HEK293 (cell line): ENCODE measurements around the gene TPSG1.
"Not testable (repeated sequence)": the region's sequence is repeated elsewhere in the genome, so short reads cannot be mapped to it uniquely, and the experiment has no call there.

Experiments
- CTCF ChIA-PET: fragments of 350-600 bp; formaldehyde crosslinking; extraction: SDS; loops from one replicate; lab custom pipeline; 2021; ENCODE audit warnings: antibody characterized with exemption; lab: Yijun Ruan, JAX
- POLR2A ChIA-PET: fragments of 300-600 bp; formaldehyde crosslinking; extraction: SDS; loops from one replicate; lab custom pipeline; 2020; ENCODE audit warnings: antibody characterized with exemption, inconsistent platforms; lab: Yijun Ruan, JAX
- H3K27ac ChIP-seq: fragments of 200-500 bp; sonication (Bioruptor generic); 2 replicates; pipeline ENCODE4 v1.5.1; 2014; ENCODE audit warnings: low read depth, low read length, control low read depth, inconsistent platforms; ENCODE audit errors: extremely low read depth
- H3K36me3 ChIP-seq, 2 experiments: fragments of 200-500 bp in 1 of 2; sonication (Bioruptor generic) in 1 of 2; 1 replicate in 1 of 2; 2 replicates in 1 of 2; pipeline ENCODE4 v1.5.1; 2014 to 2017; ENCODE audit warnings: inconsistent platforms in 2 of 2, low read length in 2 of 2; ENCODE audit not compliant: control insufficient read depth in 2 of 2, insufficient read depth in 1 of 2
- H3K4me1 ChIP-seq: fragments of 200-500 bp; sonication (Bioruptor generic); 2 replicates; pipeline ENCODE4 v1.5.1; 2014; ENCODE audit warnings: mild to moderate bottlenecking, low read length, inconsistent platforms; ENCODE audit not compliant: control insufficient read depth, insufficient read depth
- H3K4me3 ChIP-seq: 2 replicates; pipeline ENCODE4 v1.5.1; 2011; ENCODE audit warnings: low read depth, mild to moderate bottlenecking, control low read depth, low read length, moderate library complexity
- H3K9me3 ChIP-seq: fragments of 200-500 bp; sonication (Bioruptor generic); 2 replicates; pipeline ENCODE4 v1.5.1; 2014; ENCODE audit warnings: low read depth, low read length, inconsistent platforms; ENCODE audit not compliant: control insufficient read depth, insufficient read depth
- KLF10 ChIP-seq: fragments of 450-650 bp; IDR thresholded peaks from 2 replicates; pipeline ENCODE4 v1.5.1; 2018; ENCODE audit warnings: missing biosample characterization, mild to moderate bottlenecking, missing genetic modification characterization
- SP2 ChIP-seq: fragments of 450-650 bp; formaldehyde crosslinking; IDR thresholded peaks from 2 replicates; pipeline ENCODE4 v1.5.1; 2016; ENCODE audit warnings: missing biosample characterization, missing genetic modification characterization
- ZBTB26 ChIP-seq: fragments of 450-650 bp; formaldehyde crosslinking; optimal IDR thresholded peaks from 2 replicates; pipeline ENCODE3; 2016; ENCODE audit warnings: missing biosample characterization, mild to moderate bottlenecking, missing genetic modification characterization
- ZBTB8A ChIP-seq: fragments of 450-650 bp; formaldehyde crosslinking; IDR thresholded peaks from 2 replicates; pipeline ENCODE4 v1.5.1; 2016; ENCODE audit warnings: missing biosample characterization, missing genetic modification characterization
- ZFHX2 ChIP-seq: fragments of 450-650 bp; formaldehyde crosslinking; conservative IDR thresholded peaks from 2 replicates; pipeline ENCODE4 v1.5.1; 2016; ENCODE audit warnings: missing biosample characterization, missing genetic modification characterization
- ZNF169 ChIP-seq: fragments of 450-650 bp; formaldehyde crosslinking; IDR thresholded peaks from 2 replicates; pipeline ENCODE4 v1.5.1; 2016; ENCODE audit warnings: missing biosample characterization, missing genetic modification characterization
- ZNF621 ChIP-seq: fragments of 450-650 bp; formaldehyde crosslinking; IDR thresholded peaks from 2 replicates; pipeline ENCODE4 v1.5.1; 2017; ENCODE audit warnings: missing biosample characterization, missing genetic modification characterization
- ZSCAN4 ChIP-seq: fragments of 450-650 bp; formaldehyde crosslinking; IDR thresholded peaks from 2 replicates; pipeline ENCODE4 v1.5.1; 2017; ENCODE audit warnings: missing biosample characterization, missing genetic modification characterization
- TF ChIP-seq, protein P1 (sequence below): fragments of 450-650 bp; formaldehyde crosslinking; IDR thresholded peaks from 2 replicates; pipeline ENCODE4 v1.5.1; 2016; ENCODE audit warnings: missing biosample characterization, missing genetic modification characterization
- TF ChIP-seq, protein P2 (sequence below): fragments of 450-650 bp; formaldehyde crosslinking; IDR thresholded peaks from 2 replicates; pipeline ENCODE4 v1.5.1; 2016; ENCODE audit warnings: missing biosample characterization, missing genetic modification characterization

The TPSG1 gene

DNA sequence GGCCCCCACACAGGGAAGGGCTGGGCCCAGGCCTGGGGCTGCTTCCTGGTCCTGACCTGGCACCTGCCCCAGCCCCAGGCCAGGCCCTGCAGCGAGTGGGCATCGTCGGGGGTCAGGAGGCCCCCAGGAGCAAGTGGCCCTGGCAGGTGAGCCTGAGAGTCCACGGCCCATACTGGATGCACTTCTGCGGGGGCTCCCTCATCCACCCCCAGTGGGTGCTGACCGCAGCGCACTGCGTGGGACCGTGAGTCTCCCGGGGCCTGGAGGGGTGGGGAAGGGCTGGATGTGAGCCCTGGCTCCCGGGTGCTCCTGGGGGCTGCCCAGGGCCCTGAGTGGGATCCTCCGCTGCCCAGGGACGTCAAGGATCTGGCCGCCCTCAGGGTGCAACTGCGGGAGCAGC lies 16.0 kb upstream of the TPSG1 start:
- CTCF ChIA-PET, H3K27ac ChIP-seq, H3K9me3 ChIP-seq, POLR2A ChIA-PET, H3K4me3 ChIP-seq, H3K4me1 ChIP-seq, H3K36me3 ChIP-seq: not testable (repeated sequence)

- H3K36me3 ChIP-seq, H3K27ac ChIP-seq, H3K4me1 ChIP-seq, CTCF ChIA-PET, H3K9me3 ChIP-seq, H3K4me3 ChIP-seq, POLR2A ChIA-PET: not testable (repeated sequence)
Observed at GRCh38 chr16:1240436-1240835, 15.4 kb upstream of the TPSG1 start, which contains the start of gene TPSAB1. Gene TPSAB1 (plus strand): TSS chr16:1240705. CDS start chr16:1240939, 234 bp downstream.

- POLR2A ChIA-PET, H3K4me1 ChIP-seq, H3K36me3 ChIP-seq, CTCF ChIA-PET, H3K27ac ChIP-seq, H3K4me3 ChIP-seq, H3K9me3 ChIP-seq: not testable (repeated sequence)
Observed at GRCh38 chr16:1239575-1239974, 14.5 kb upstream of the TPSG1 start.

DNA sequence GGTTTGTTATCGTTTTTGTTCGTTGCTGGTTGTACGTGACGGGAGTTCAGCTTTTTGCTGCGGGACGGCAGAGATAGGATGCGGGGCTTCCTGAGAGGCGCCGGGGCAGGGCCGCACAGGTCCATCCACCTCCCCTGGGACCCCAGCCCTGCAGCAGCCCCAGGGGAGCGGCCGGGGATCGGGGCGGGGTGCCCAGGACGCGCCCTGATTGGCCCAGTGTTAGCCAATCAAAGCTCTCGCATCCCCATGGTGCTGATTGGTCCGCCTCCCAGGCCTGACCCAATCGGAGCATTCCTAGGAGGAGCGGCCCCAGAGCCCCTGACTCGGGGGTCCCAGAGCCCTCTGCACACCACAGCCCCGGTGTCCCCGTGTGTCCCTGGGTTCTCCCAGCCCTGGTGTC lies 13.8 kb upstream of the TPSG1 start:
- H3K27ac ChIP-seq, POLR2A ChIA-PET, CTCF ChIA-PET, H3K36me3 ChIP-seq, H3K4me3 ChIP-seq, H3K4me1 ChIP-seq, H3K9me3 ChIP-seq: not testable (repeated sequence)
- TF ChIP-seq KLF10 (tag by site-specific recombination), result peak; percentile 63; the same call in 1 of the 2 replicates
- peak; percentile 18; the same call in 1 of the 2 replicates for TF ChIP-seq SP2

GRCh38 chr16:1237990-1238389 lies 12.9 kb upstream of the TPSG1 start:
- ChIA-PET CTCF (no interaction called here), POLR2A (no interaction called here)
- H3K36me3 ChIP-seq, result no peaks in the 10 kb centered on the region
- peak; percentile 98 for TF ChIP-seq ZSCAN4 (tag by site-specific recombination)
- no peak for TF ChIP-seq ZBTB8A (tag by site-specific recombination)
- peak; percentile 54 for TF ChIP-seq ZBTB26 (tag by site-specific recombination)
- TF ChIP-seq ZNF621 (tag by site-specific recombination), result peak; percentile 83
- peak; percentile 46 for TF ChIP-seq ZFHX2 (tag by site-specific recombination)
- TF ChIP-seq, protein P1, sequence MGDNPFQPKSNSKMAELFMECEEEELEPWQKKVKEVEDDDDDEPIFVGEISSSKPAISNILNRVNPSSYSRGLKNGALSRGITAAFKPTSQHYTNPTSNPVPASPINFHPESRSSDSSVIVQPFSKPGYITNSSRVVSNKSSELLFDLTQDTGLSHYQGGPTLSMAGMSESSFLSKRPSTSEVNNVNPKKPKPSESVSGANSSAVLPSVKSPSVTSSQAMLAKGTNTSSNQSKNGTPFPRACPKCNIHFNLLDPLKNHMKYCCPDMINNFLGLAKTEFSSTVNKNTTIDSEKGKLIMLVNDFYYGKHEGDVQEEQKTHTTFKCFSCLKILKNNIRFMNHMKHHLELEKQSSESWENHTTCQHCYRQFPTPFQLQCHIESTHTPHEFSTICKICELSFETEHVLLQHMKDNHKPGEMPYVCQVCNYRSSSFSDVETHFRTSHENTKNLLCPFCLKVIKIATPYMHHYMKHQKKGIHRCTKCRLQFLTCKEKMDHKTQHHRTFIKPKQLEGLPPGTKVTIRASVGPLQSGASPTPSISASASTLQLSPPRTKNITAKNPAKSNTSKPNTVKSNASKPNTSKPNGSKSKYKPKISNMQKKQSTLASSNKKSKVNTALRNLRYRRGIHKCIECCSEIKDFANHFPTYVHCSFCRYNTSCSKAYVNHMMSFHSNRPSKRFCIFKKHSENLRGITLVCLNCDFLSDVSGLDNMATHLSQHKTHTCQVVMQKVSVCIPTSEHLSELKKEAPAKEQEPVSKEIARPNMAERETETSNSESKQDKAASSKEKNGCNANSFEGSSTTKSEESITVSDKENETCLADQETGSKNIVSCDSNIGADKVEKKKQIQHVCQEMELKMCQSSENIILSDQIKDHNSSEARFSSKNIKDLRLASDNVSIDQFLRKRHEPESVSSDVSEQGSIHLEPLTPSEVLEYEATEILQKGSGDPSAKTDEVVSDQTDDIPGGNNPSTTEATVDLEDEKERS (tag by site-specific recombination), result no peak
- TF ChIP-seq ZNF169 (tag by site-specific recombination), result 0 out of 2 replicates have a peak, but pooled peaks have one; percentile 36
- TF ChIP-seq, protein P2, sequence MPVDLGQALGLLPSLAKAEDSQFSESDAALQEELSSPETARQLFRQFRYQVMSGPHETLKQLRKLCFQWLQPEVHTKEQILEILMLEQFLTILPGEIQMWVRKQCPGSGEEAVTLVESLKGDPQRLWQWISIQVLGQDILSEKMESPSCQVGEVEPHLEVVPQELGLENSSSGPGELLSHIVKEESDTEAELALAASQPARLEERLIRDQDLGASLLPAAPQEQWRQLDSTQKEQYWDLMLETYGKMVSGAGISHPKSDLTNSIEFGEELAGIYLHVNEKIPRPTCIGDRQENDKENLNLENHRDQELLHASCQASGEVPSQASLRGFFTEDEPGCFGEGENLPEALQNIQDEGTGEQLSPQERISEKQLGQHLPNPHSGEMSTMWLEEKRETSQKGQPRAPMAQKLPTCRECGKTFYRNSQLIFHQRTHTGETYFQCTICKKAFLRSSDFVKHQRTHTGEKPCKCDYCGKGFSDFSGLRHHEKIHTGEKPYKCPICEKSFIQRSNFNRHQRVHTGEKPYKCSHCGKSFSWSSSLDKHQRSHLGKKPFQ (tag by site-specific recombination), result peak; percentile 87
- no peaks in the 10 kb centered on the region for H3K9me3 ChIP-seq
- H3K27ac ChIP-seq, result no peak overlapping the region
- H3K4me3 ChIP-seq, result no peak overlapping the region
- no peaks in the 10 kb centered on the region for H3K4me1 ChIP-seq

- H3K4me1 ChIP-seq, CTCF ChIA-PET, H3K27ac ChIP-seq, H3K36me3 ChIP-seq, POLR2A ChIA-PET, H3K4me3 ChIP-seq, H3K9me3 ChIP-seq: not testable (repeated sequence)
Observed at GRCh38 chr16:1236659-1237058, 11.6 kb upstream of the TPSG1 start.
